Hepatocyte (in vitro differentiated cells): ENCODE data around the gene SLC6A4. TPM values are rescaled to one million over a fixed set of nuclear protein-coding genes. Genes with fewer than 3 reads are reported as not detected.

Source experiments
- DNase-seq: peaks from one replicate; pipeline ENCODE4 v3.0.0-alpha.2; 2016; ENCODE audit warnings: low spot score
- H2AFZ ChIP-seq: fragments of 200-600 bp; sonication (generic); 2 replicates; pipeline ENCODE4 v1.6.0; 2016; ENCODE audit warnings: antibody characterized with exemption, mild to moderate bottlenecking
- H3K27ac ChIP-seq: fragments of 200-600 bp; sonication (generic); 2 replicates; pipeline ENCODE4 v1.5.1; 2016; ENCODE audit warnings: mild to moderate bottlenecking
- H3K27me3 ChIP-seq: fragments of 200-600 bp; sonication (generic); 2 replicates; pipeline ENCODE4 v1.6.1; 2016
- H3K36me3 ChIP-seq: fragments of 200-600 bp; sonication (generic); replicated peaks from 2 replicates; pipeline ENCODE4 v1.5.1; 2016; ENCODE audit warnings: low read depth; ENCODE audit not compliant: insufficient read depth
- H3K4me1 ChIP-seq: fragments of 200-600 bp; sonication (generic); 2 replicates; pipeline ENCODE4 v1.5.1; 2016; ENCODE audit warnings: mild to moderate bottlenecking, moderate library complexity; ENCODE audit not compliant: insufficient read depth
- H3K4me2 ChIP-seq: fragments of 200-600 bp; sonication (generic); 2 replicates; pipeline ENCODE4 v1.6.0; 2016
- H3K4me3 ChIP-seq: fragments of 200-600 bp; sonication (generic); 2 replicates; pipeline ENCODE4 v1.5.1; 2016; ENCODE audit warnings: mild to moderate bottlenecking
- H3K79me2 ChIP-seq: fragments of 200-600 bp; sonication (generic); 2 replicates; pipeline ENCODE4 v1.6.0; 2017; ENCODE audit warnings: mild to moderate bottlenecking
- H3K9me2 ChIP-seq: fragments of 200-600 bp; sonication (generic); replicated peaks from 2 replicates; pipeline ENCODE4 v1.6.0; 2017; ENCODE audit warnings: mild to moderate bottlenecking; ENCODE audit not compliant: insufficient read depth
- H3K9me3 ChIP-seq: fragments of 200-600 bp; sonication (generic); 2 replicates; pipeline ENCODE4 v1.5.1; 2016; ENCODE audit warnings: low read depth, mild to moderate bottlenecking
- H4K20me1 ChIP-seq: fragments of 200-600 bp; sonication (generic); 2 replicates; pipeline ENCODE4 v1.6.0; 2016; ENCODE audit warnings: mild to moderate bottlenecking; ENCODE audit not compliant: insufficient read depth, poor library complexity, severe bottlenecking
- CTCF ChIP-seq: fragments of 200-600 bp; sonication (generic); IDR thresholded peaks from 2 replicates; pipeline ENCODE4 v1.5.1; 2016; ENCODE audit warnings: antibody characterized with exemption, mild to moderate bottlenecking; ENCODE audit not compliant: poor library complexity
- EZH2 ChIP-seq: fragments of 200-600 bp; sonication (generic); IDR thresholded peaks from 2 replicates; pipeline ENCODE4 v1.6.1; 2016; ENCODE audit warnings: antibody characterized with exemption, mild to moderate bottlenecking, borderline replicate concordance
- EZH2phosphoT487 ChIP-seq: fragments of 200-600 bp; sonication (generic); IDR thresholded peaks from one replicate; pipeline ENCODE4 v1.6.1; 2018; ENCODE audit warnings: antibody characterized with exemption, mild to moderate bottlenecking, low read depth, moderate library complexity; ENCODE audit not compliant: unreplicated experiment, severe bottlenecking
- WGBS: methylation state at CpG from one replicate; pipeline ENCODE4 v1.1.6; 2016; ENCODE audit warnings: low lambda C conversion rate; ENCODE audit errors: missing lambda C conversion rate; 5-methylcytosine and 5-hydroxymethylcytosine counted together
- polyA plus RNA-seq: library from polyadenylated mRNA; unstranded; fragments of >200 nt; fragmentation: Nextera tagmentation; extraction: Ambion mirVana; gene quantifications from 2 replicates; pipeline ENCODE4 v1.2.1, GENCODE V29; 2016
- total RNA-seq: library from RNA; depleted of rRNA; stranded (reverse); fragments of >200 nt; gene quantifications from 2 replicates; pipeline ENCODE4 v1.2.3, GENCODE V29; 2014

Gene SLC6A4
- total and polyA plus RNA-seq, 2 experiments from 2014 or later: 2.0 to 2.6 TPM

DNA sequence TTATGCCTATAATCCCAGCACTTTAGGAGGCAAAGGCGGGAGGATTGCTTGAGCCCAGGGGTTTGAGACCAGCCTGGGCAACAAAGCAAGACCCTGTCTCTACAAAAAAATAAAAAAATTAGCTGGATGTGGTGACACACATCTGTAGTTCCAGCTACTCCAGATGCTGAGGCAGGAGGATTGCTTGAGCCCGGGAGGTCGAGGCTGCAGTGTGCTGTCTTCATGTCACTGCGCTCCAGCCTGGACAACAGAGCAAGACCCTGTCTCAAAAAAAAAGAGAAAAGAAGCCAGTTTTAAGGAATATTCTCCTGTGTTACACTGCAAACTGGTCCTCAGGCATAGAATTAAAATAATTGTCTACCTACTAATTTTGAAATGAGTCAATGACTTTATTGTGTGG is 71.0 kb downstream of the SLC6A4 start:
- Histone ChIP-seq H3K4me2 (no peak overlapping the region), H3K9me2 (no peaks in the 10 kb centered on the region), H2AFZ (no peak overlapping the region), H3K4me1 (no peaks in the 10 kb centered on the region), H3K79me2 (peaks cover 56% of the 10 kb centered on the region), H3K9me3 (no peaks in the 10 kb centered on the region), H3K27ac (no peak overlapping the region), H3K4me3 (no peak overlapping the region), H3K27me3 (no peaks in the 10 kb centered on the region), H4K20me1 (peaks cover 6% of the 10 kb centered on the region), H3K36me3 (no peaks in the 10 kb centered on the region)
- no peak for TF ChIP-seq EZH2
- TF ChIP-seq CTCF: no peak
- TF ChIP-seq EZH2phosphoT487: no peak
- WGBS: 99% methylated on average over 4 of the region's 4 CpGs
- DNase-seq: no peak

DNA sequence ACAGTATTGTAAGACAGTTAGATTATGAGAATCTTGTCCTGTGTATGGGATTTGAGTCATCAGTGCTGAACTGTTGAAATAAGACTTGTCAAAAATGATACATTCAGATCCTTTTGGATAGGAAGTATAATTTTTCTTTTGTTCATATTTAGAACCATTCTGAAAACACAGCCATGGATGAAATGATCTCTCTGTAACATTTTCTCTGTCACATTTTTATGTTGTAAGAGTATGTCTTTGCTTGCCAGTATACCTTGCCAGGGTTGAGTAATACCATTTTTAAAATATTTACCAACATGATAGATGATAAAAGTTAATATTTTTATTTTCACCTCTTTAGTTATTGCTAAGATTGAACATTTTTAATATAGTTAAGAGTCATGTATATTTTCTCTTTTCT is 73.9 kb downstream of the SLC6A4 start:
- Histone ChIP-seq H3K4me3 (no peak overlapping the region), H3K36me3 (no peaks in the 10 kb centered on the region), H2AFZ (no peak overlapping the region), H3K4me2 (no peak overlapping the region), H3K4me1 (no peaks in the 10 kb centered on the region), H4K20me1 (peaks cover 9% of the 10 kb centered on the region), H3K9me2 (no peaks in the 10 kb centered on the region), H3K79me2 (peaks cover 84% of the 10 kb centered on the region), H3K27ac (no peak overlapping the region), H3K9me3 (no peaks in the 10 kb centered on the region), H3K27me3 (no peaks in the 10 kb centered on the region)
- no peak for DNase-seq
- no peak for TF ChIP-seq EZH2phosphoT487
- TF ChIP-seq EZH2: no peak
- no peak for TF ChIP-seq CTCF

- no peaks in the 10 kb centered on the region for H3K4me1 ChIP-seq
- no peak overlapping the region for H2AFZ ChIP-seq
- peaks cover 13% of the 10 kb centered on the region for H4K20me1 ChIP-seq
- H3K9me2 ChIP-seq: no peaks in the 10 kb centered on the region
- H3K36me3 ChIP-seq: no peaks in the 10 kb centered on the region
- H3K9me3 ChIP-seq: no peaks in the 10 kb centered on the region
- H3K79me2 ChIP-seq: peaks cover 89% of the 10 kb centered on the region
- TF ChIP-seq EZH2 (no peak), EZH2phosphoT487 (no peak), CTCF (no peak)
- 67% methylated on average over 3 of the region's 3 CpGs for WGBS
- H3K4me2 ChIP-seq: no peak overlapping the region
- no peak for DNase-seq
- H3K27ac ChIP-seq: no peak overlapping the region
- H3K27me3 ChIP-seq: no peaks in the 10 kb centered on the region
- no peak overlapping the region for H3K4me3 ChIP-seq
Observed at GRCh38 chr17:30160419-30161172, 74.9 kb downstream of the SLC6A4 start.
